WI38 (cell line): Measurements from ENCODE around the gene VEPH1.

Source experiments
- H3K4me3 ChIP-seq: 2 replicates; pipeline ENCODE4 v1.5.1; 2011; ENCODE audit warnings: low read depth, mild to moderate bottlenecking, control low read depth, low read length
- CTCF ChIP-seq: IDR thresholded peaks from 2 replicates; pipeline ENCODE4 v1.5.1; 2012; ENCODE audit warnings: low read depth, mild to moderate bottlenecking, control low read depth, low read length

The VEPH1 gene

DNA sequence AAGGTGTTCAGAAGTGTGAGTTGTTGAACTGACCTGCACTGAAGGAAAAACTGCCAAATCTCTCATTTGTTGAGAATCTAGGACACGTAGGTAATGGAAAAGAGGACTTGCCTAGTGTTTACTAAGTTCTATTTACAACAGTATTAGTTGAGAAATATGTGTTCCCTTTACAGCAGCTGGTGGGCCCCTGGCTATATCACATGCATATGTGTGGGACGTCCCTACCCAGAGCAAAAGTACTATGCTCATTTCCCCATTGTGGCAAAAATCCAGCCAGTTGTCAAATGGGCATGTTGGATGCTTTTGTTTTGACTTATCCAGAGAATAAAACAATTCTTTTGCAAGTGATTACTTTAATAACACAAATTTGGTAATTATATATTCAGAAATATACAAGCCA lies 179.9 kb downstream of the VEPH1 start:
- H3K4me3 ChIP-seq: no peak overlapping the region
- TF ChIP-seq CTCF: no peak

DNA sequence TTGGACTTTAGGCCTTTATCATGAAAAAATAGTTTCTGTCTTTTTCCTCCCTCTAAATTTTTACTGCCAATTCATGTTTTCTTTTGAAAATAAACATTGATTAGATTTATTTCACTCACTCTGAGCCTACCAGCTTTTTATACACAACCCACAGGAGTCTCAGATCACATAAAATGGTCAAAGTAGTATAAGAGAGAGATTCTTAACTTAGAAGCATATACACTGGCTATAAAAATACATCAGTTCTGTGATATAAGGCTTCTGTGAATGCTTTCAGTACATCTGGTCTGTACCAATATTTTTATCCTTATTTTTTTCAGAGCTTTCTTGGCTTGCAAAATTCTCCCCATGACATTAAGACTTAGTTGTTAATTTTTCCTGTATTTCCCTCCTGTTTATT lies 183.5 kb downstream of the VEPH1 start:
- H3K4me3 ChIP-seq: no peak overlapping the region
- no peak for TF ChIP-seq CTCF

DNA sequence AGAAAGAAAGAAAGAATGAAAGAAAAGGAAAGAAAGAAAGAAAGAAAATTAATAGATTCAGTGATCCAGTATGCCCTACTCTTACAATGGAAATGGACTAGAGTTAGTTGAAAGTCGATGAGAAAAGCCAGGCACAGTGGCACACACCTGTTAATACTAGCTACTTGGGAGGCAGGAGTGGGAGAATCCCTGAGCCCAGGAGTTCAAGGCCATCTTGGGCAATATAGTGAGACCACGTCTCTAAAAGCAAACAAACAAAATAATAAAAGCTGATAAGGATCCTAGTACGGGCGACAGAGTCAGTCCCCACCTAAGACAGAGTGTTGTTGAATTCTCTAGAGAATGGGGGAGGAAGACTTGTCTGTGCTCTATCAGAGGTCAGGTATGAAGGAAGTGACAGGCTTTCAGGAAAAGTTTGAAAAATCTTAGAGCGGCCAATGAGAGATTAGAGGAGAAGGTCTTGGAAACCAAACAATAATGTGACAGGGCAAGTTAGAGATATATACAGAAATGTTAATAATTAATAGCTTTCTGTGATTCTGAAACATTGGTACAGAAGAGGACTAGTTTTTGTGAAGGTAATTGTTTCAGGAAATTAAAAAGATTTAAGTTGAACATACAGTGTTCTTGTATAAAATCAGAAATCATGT lies 184.5 kb downstream of the VEPH1 start:
- no peak overlapping the region for H3K4me3 ChIP-seq
- TF ChIP-seq CTCF: no peak

DNA sequence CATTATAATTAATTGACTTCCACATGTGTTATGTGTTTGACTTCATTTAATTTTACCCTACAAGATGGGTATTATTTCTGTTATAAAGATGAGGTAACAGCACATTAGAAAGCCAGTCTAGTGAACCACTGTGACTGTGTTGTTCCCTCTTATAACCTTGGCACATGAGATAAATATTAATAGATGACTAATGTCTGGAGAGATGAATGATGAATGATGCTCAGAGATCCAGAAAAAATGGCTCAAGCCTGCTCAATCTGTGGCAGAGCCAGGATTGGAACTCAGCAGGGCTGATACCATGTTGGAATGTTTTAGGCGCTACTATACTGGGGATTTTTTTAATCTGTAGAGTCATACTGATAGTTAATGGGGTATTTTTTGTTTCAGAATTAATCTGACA lies 185.3 kb downstream of the VEPH1 start:
- no peak overlapping the region for H3K4me3 ChIP-seq
- TF ChIP-seq CTCF: no peak

DNA sequence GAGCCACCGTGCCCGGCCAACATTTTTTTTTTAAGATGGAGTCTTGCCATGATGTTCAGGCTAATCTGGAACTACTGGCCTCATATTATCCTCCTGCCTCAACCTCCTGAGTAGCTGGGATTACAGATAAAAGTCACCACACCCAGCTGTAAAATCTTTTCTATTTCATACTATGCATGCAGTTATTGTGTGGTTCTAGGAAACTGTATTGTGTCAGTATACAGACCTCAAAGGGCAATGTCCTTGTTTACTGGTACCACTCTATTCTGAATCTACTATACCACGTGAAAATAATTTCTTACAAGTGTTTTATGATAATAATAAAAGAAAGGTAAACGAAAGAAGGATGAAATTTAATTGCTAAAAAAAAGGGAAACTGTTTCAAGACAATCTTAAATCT lies 190.0 kb downstream of the VEPH1 start:
- TF ChIP-seq CTCF: no peak
- H3K4me3 ChIP-seq: no peak overlapping the region

DNA sequence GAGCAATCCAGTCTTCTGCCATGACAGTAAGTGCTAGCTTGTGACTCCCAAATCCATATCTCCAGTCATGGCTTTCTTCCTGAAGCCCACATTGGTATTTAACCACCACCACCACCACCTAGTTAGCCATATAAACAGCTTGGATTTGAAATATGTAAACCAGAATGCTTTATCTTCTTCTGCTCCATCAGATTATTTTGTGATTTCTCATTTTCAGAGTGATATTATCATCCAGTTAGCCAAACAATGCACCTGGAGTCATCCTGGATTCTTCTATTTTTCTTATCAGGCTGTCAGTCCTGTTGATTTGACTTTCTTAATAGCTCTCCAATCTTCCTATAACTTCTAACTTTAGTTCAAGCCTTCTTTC lies 190.9 kb downstream of the VEPH1 start:
- no peak for TF ChIP-seq CTCF
- H3K4me3 ChIP-seq: no peak overlapping the region

GRCh38 chr3:157311633-157312375 lies 191.4 kb downstream of the VEPH1 start:
- no peak for TF ChIP-seq CTCF
- H3K4me3 ChIP-seq: no peak overlapping the region
